SK-N-MC (cell line): ENCODE data around the gene HTR3E.

ENCODE experiments used
- EZH2 ChIP-seq: fragments of 200-600 bp; sonication (generic); IDR thresholded peaks from one replicate; pipeline ENCODE4 v1.6.1; 2017; ENCODE audit warnings: antibody characterized with exemption
- FOXP2 ChIP-seq: optimal IDR thresholded peaks from 2 replicates; pipeline ENCODE3; 2011; ENCODE audit warnings: mild to moderate bottlenecking, moderate library complexity; ENCODE audit not compliant: insufficient read depth; ENCODE audit errors: extremely low read length, control extremely low read depth
- POLR2AphosphoS5 ChIP-seq: IDR thresholded peaks from 2 replicates; pipeline ENCODE4 v1.6.1; 2012; ENCODE audit warnings: mild to moderate bottlenecking, low read depth, low read length, borderline replicate concordance

DNA sequence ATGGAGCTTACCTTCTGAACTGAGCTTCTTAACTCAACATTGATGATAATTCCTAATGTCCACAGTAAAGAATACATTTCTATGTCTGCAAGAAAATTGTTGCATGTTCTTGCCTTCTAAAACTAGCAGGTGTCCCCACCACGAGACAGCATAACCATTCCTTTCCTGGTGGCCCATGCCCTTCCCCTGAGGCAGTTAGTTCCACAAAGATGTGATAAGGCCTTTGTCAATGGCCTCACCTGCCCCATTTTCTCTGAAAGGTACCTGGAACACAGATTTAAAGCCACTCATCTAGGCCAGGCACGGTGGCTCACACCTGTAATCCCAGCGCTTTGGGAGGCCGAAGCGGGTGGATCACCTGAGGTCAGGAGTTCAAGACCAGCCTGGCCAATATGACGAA, 21.0 kb upstream of the HTR3E start:
- no peak for TF ChIP-seq EZH2
- TF ChIP-seq POLR2AphosphoS5, result no peak
- no peak for TF ChIP-seq FOXP2
